ENCODE data around the gene VPS35L. TPM values are rescaled to one million over a fixed set of nuclear protein-coding genes. Genes with fewer than 3 reads are reported as not detected.

Gene VPS35L
- total RNA-seq, 2 donors from 2014 or later = 58.8 to 74.0 TPM

GRCh38 chr16:19599968-19600716 is 44.6 kb downstream of the VPS35L start:
- Histone ChIP-seq H3K27ac (no peak overlapping the region), H3K4me1 (replicated peaks) (no peaks in the 10 kb centered on the region), H3K27me3 (replicated peaks; ENCODE audit: insufficient read depth) (no peaks in the 10 kb centered on the region), H3K4me3 (no peak overlapping the region), H3K9me3 (no peaks in the 10 kb centered on the region), H3K36me3 (no peaks in the 10 kb centered on the region)
- TF ChIP-seq POLR2A (IDR thresholded peaks at IDR 0.05) = no peak
- TF ChIP-seq, protein P1, sequence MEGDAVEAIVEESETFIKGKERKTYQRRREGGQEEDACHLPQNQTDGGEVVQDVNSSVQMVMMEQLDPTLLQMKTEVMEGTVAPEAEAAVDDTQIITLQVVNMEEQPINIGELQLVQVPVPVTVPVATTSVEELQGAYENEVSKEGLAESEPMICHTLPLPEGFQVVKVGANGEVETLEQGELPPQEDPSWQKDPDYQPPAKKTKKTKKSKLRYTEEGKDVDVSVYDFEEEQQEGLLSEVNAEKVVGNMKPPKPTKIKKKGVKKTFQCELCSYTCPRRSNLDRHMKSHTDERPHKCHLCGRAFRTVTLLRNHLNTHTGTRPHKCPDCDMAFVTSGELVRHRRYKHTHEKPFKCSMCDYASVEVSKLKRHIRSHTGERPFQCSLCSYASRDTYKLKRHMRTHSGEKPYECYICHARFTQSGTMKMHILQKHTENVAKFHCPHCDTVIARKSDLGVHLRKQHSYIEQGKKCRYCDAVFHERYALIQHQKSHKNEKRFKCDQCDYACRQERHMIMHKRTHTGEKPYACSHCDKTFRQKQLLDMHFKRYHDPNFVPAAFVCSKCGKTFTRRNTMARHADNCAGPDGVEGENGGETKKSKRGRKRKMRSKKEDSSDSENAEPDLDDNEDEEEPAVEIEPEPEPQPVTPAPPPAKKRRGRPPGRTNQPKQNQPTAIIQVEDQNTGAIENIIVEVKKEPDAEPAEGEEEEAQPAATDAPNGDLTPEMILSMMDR (IDR thresholded peaks at IDR 0.05) = no peak
- no peak for TF ChIP-seq POLR2AphosphoS5 (IDR thresholded peaks at IDR 0.05)
- WGBS = 76% methylated on average over 5 of the region's 5 CpGs
- DNase-seq (ENCODE audit: low spot score) = no peak
- intact Hi-C loops (cut with DNase I) = loop anchor here (5.0 to 10.0 kb wide), 2 partner anchors 43 to 115 kb away; partner anchors contain the start of genes IQCK, KNOP1 and VPS35L

DNA sequence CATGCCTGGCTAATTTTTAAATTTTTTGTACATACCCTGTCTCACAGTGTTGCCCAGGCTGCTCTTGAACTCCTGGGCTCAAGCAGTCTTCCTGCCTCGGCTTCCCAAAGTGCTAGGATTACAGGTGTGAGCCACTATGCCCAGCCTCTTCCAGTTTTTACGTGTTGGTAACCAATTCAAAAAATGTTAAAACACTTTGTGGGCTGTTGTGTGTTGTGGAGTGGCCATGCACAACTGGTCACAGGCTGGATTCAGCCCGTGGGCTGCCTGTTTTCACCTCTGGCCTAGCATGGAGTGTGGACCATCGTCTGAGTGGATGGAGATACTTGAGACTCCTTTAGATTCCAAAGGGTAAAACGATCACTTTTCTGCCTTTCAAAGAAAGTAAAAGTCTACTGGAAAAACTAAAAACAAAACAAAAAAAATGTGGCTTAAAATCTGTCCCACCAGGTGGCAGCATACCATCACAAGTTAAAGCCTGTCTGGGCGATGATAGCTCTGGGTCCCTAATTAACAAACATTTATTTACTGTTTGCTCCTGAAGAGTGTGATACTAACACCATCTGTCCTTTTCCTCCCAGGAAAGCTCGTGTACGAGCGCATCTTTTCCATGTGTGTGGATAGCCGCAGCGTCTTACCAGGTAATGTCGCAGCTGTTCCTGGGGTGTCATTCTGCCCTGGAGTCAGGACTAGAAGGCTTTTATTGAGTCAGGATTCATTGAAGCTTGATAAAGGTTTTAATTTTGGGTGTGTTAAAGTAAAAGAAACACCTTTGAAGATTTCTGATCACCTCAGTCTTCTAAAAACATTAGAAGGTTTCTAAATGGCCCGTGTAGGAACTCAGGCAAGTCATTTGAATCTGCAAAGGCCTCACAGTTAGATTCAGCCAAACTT is 45.8 kb downstream of the VPS35L start:
- H3K4me1 ChIP-seq (replicated peaks) = no peaks in the 10 kb centered on the region
- no peaks in the 10 kb centered on the region for H3K36me3 ChIP-seq
- WGBS = 54% methylated on average over 13 of the region's 13 CpGs
- TF ChIP-seq POLR2A (IDR thresholded peaks at IDR 0.05) (no peak), POLR2AphosphoS5 (IDR thresholded peaks at IDR 0.05) (no peak)
- TF ChIP-seq, protein P1 (IDR thresholded peaks at IDR 0.05) = peak; percentile 42 to 70 (median 65)
- H3K27ac ChIP-seq = no peak overlapping the region
- no peaks in the 10 kb centered on the region for H3K9me3 ChIP-seq
- no peak for DNase-seq (ENCODE audit: low spot score)
- H3K27me3 ChIP-seq (replicated peaks; ENCODE audit: insufficient read depth) = no peaks in the 10 kb centered on the region
- H3K4me3 ChIP-seq = no peak overlapping the region
- intact Hi-C loops (cut with DNase I) = loop anchor here (1.0 to 10.0 kb wide), 3 partner anchors 44 to 284 kb away; partner anchors contain the start of genes IQCK, KNOP1 and VPS35L

DNA sequence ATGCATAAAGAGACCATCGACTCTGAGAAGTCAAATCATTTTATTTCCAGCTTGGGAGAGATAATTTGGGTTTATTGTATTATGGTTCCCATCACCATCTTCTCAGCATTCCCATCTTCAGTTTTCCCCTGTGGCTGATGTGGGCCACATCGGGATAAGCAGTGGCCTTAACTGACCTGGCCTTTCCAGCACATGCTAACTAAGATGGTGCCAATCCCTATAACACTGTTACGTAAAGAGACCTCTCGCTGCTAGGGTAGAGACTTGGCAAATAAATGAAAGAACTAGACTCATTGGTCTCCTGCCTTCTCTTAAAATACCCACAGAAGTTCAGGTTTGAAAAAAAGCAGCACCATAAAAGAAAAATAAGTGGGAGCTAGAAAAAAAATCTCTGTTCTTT is 49.4 kb downstream of the VPS35L start:
- Histone ChIP-seq H3K36me3 (no peaks in the 10 kb centered on the region), H3K9me3 (no peaks in the 10 kb centered on the region), H3K4me3 (no peak overlapping the region), H3K27me3 (replicated peaks; ENCODE audit: insufficient read depth) (no peaks in the 10 kb centered on the region), H3K4me1 (replicated peaks) (no peaks in the 10 kb centered on the region), H3K27ac (no peak overlapping the region)
- 94% methylated on average over 4 of the region's 4 CpGs for WGBS
- TF ChIP-seq, protein P1 (IDR thresholded peaks at IDR 0.05) = no peak
- TF ChIP-seq POLR2A (IDR thresholded peaks at IDR 0.05) (no peak), POLR2AphosphoS5 (IDR thresholded peaks at IDR 0.05) (no peak)
- intact Hi-C loops (cut with DNase I) = loop anchor here (5.0 to 10.0 kb wide), 2 partner anchors 48 to 110 kb away; partner anchors contain the start of genes IQCK, KNOP1 and VPS35L
- DNase-seq (ENCODE audit: low spot score) = no peak

DNA sequence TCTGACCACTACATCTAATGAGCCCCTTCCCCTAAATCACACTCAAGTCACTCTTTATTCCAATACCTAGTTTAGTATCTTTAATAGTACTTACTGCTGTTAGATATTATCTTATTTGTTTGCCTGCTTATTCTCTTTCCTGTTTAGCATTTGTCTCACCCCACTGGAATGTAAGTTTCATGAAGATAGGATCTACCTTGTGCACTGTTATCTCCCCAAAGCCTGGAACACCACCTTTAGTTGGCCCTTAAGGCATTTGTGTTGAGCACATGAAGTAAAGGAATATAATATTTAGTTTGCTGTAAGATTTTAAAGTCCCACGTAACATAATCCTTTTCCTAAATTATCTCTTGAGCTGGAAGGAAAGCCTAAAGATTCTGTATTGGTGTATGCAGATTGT is 50.2 kb downstream of the VPS35L start:
- no peak for DNase-seq (ENCODE audit: low spot score)
- 89% methylated on average over 1 of the region's 1 CpG for WGBS
- Histone ChIP-seq H3K27ac (no peak overlapping the region), H3K36me3 (no peaks in the 10 kb centered on the region), H3K9me3 (no peaks in the 10 kb centered on the region), H3K4me3 (no peak overlapping the region), H3K27me3 (replicated peaks; ENCODE audit: insufficient read depth) (no peaks in the 10 kb centered on the region), H3K4me1 (replicated peaks) (no peaks in the 10 kb centered on the region)
- no peak for TF ChIP-seq POLR2A (IDR thresholded peaks at IDR 0.05)
- no peak for TF ChIP-seq POLR2AphosphoS5 (IDR thresholded peaks at IDR 0.05)
- TF ChIP-seq, protein P1 (IDR thresholded peaks at IDR 0.05) = no peak
- intact Hi-C loops (cut with DNase I) = loop anchor here (10.0 kb wide), 1 partner anchor 109 kb away; the partner anchor contains the start of genes IQCK and KNOP1

Measured in prostate gland (tissue), 2 donors.